GM19099 (cell line): ENCODE measurements around the gene LMAN2.

ENCODE experiments used
- POLR2A ChIP-seq: IDR thresholded peaks from 3 replicates; pipeline ENCODE4 v1.6.1; 2011; ENCODE audit warnings: low read depth; ENCODE audit not compliant: insufficient read length; ENCODE audit errors: extremely low read depth

The LMAN2 gene

DNA sequence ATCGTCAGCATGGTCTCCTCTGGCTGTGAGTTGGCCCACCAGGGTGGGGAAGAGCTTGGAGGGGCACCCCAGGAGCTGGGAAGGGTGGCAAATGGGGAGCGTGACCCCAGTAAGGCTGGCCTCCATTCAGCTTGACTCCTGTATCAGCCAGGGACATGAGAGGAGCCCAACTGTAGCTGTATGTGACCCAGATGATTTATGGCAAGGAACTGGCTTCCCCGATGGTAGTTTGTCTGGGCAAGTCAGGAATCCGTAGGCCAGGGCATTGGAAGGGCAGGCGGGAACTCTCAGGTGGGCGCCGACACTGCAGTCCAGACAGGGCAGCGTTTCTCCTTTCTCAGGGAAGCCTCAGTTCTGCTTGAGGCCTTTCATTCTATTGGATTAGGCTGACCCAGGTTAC lies 35.1 kb upstream of the LMAN2 start:
- no peak for TF ChIP-seq POLR2A

GRCh38 chr5:177385720-177386119 lies 34.3 kb upstream of the LMAN2 start:
- TF ChIP-seq POLR2A = no peak

DNA sequence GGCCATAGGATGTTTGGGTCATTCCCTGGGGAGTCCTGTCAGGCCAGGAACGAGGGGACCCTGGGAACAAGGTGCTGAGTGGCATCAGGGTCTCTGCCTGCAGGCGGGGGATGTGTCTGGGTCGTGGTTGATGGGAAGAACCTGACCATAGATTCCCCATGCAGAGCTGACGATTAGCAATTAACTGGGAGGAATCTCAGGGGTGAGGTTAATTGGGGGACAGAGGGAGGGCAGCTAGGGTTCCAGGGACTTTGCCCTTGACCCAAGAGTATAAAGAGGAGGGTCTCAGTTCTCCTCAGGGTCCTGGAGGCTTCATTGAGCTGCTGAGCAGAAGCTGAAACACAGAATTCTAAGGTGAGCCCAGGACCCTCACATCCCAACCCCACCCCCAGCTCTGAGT lies 32.7 kb upstream of the LMAN2 start, which contains the start of gene SLC34A1:
Gene SLC34A1 (plus strand): TSS at position 301 of the 400 bp plus-strand sequence. CDS start 1,308 bp downstream, outside the sequence.
- no peak for TF ChIP-seq POLR2A

- TF ChIP-seq POLR2A = no peak
Measured at GRCh38 chr5:177383181-177383580, 31.7 kb upstream of the LMAN2 start.

DNA sequence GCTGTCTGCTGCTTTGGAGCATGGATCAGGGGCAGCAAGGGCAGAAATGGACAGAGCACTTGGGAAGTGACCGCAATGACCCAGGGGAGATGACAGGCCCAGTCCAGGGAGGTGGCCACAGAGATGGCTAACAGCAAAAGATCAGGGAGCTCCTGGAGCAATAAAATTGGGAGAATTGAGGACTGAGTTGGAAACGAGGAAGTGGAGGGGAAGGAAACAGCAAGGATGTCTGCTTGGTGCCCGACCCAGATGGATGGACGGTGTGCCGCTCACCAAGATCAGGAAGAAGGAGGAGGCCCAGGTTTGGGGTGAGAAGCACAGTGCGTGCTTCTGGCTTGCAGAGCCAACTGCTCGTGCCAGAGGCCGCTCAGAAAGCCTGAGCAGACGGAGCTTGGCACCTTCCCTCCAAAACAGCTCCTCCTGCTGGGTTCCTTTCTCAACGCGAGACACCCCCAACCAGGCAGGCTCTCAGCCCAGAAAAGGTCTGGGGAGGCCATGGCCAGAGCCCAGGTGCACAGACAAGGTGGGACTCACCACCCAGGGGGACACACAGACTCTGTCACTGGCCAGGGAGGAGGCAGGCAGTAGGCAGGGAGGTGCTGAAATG lies 31.1 kb upstream of the LMAN2 start:
- TF ChIP-seq POLR2A = no peak

DNA sequence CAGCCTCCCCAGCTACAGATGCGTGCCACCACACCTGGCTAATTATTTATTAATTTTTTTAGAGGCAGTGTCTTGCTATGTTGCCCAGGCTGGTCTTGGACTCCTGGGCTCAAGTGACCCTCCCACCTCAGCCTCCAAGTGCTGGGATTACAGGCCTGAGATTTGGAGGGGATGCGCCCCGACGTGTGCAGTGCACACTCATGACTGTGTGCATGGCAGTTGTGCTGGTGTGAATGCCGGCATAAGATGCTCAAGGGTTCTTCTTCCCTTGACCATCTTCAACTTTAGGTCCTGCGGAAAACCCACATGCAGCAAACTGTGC lies 29.3 kb upstream of the LMAN2 start:
- TF ChIP-seq POLR2A = no peak

GRCh38 chr5:177378884-177379883 lies 27.7 kb upstream of the LMAN2 start:
- peak; percentile 25 for TF ChIP-seq POLR2A

DNA sequence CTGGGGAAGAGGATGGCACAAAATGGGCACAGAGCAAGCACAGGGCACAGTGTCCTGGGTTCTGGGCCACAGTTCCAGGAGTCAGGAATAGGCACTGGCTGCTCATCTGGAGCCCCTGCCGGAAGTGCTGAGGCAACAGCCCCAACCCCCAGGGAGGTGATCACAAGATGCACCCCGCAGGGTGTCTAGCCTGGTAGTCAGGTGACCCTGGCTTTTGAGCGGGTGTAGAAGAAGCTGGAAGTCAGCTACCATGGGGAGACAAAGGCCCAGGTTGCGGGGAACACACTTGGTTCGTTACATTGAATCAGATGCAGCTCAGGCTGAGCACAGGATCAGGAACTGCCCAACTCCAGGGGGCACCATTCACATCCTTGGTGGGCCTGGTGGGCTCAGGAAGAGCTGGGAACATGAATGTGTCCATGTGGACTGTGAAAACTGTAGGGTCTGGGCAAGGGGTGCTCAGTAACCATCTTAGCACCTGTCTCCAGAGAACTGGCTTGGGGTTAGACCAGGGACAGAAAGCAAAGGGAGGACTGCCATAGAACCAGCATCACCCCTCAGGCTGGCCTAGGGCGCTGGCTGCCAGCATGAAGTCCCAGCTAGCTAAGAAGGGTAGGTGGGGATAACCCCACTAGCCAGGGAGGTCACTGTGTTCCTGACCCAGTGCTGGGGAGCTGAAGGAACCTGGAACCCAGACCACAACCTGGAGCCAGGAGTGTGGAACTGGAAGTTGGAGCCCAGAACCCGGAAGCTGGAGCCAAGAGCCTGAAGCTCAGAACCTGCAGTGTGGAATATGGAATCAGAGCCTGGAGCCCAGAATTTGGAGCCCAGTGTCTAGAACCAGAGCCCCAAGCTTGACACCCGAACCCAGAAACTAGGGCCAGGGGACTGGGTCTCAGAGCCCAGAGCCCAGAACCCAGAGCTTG lies 26.6 kb upstream of the LMAN2 start:
- no peak for TF ChIP-seq POLR2A

DNA sequence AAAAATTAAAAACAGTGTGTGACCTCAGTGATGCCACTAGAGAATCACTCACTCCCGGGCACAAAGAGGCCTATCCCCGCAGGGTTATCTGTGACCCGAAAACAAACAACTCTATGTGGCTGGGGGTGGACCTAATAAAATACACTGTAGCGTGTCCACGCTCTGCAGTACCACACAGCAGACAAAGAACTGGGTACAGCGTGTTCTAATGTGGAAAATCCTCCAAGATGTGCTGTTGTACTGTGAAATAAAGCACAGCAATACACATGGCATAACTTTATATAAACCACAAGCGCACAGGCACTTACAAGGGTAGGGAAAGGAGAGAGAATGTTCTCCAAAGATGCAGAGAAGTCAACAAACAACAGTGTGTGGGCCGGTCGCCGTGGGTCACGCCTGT lies 24.6 kb upstream of the LMAN2 start:
- no peak for TF ChIP-seq POLR2A

GRCh38 chr5:177374211-177374610 lies 22.7 kb upstream of the LMAN2 start:
- TF ChIP-seq POLR2A = no peak

- TF ChIP-seq POLR2A = no peak
Measured at GRCh38 chr5:177373806-177374205, 22.3 kb upstream of the LMAN2 start.

DNA sequence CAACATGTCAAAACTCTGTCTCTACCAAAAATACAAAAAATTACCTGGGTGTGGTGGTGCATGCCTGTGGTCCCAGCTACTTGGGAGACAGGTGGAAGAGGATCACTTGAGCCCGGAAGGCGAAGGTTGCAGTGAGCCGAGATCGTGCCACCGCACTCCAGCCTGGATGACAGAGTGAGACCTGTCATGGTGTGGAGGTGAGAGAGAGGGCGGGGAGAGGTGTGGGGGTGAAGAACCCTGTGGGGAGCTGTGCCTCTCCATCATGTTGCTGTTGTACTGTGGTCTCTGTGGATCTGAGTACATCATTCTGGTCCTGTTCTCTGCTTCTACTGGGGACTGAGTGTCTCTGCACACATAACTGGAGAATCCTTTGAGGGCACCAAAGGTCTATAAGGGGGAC lies 21.4 kb upstream of the LMAN2 start:
- TF ChIP-seq POLR2A = no peak

DNA sequence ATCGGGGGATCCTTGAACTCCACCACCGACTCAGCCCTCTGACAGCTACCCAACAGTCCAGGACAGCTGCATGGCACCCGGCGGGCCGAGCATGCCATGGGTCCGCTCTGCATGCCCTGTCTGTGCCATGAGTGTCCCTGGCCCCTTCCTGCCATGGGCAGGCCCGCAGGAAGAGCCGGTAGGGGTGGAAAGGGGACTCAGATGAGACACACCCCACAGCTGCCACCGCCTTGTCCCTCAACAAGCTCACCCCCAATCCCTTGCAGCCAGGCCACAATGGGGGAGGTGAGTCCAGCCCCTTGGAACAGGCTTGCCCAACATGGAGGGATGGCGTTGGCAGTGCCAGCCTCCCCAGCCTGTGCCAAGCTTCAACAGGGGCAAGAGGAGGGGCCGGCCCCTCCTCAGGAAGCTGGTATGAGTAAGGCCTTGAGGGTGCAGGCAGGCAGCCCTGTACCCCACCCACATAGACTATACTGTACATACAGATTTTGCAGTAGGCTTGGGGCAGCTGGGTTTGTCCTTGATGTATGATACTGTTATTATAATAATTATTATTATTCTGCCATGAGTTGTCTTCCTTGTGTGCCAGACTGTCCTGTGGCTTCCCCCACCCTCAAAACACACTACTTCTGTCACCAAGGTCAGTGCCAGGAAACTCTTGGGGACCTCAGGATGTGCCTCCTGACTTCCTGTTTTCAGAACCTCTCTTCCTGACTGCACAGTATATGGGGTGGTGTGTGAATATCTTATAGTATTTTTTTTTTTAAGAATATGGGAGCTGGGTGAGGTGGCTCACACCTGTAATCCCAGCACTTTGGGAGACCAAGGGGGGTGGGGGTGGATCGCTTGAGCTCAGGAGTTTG lies 20.8 kb upstream of the LMAN2 start:
- no peak for TF ChIP-seq POLR2A
